A549 (cell line): ENCODE results near the gene HOXD9. TPM values are rescaled to one million over a fixed set of nuclear protein-coding genes. Genes with fewer than 3 reads are reported as not detected.

Experiments
- ATAC-seq, 2 experiments: fragments of 200-7000 bp in 1 of 2; fragments of >200 bp in 1 of 2; cut with Nextera tagmentation in 1 of 2; cut with Tn5 transposase in 1 of 2; 3 replicates each; pipeline versions ENCODE4 v1.8.0 to v1.9.1; 2018 to 2020; ENCODE audit warnings: mild to moderate bottlenecking in 1 of 2, moderate library complexity in 1 of 2
- CTCF ChIA-PET: fragments of 300-600 bp; sonication (Branson Sonifier 250); formaldehyde crosslinking; extraction: SDS; loops from one replicate; lab custom pipeline; 2021; ENCODE audit warnings: antibody characterized with exemption, inconsistent platforms; lab: Yijun Ruan, JAX
- POLR2A ChIA-PET: fragments of 350-600 bp; formaldehyde crosslinking; extraction: SDS; loops from one replicate; lab custom pipeline; 2021; ENCODE audit warnings: antibody characterized with exemption, inconsistent platforms; lab: Yijun Ruan, JAX
- DNase-seq, 2 experiments: peaks; one replicate each; pipeline versions ENCODE4 v3.0.0 to v3.0.0-alpha.2; 2011 to 2016; ENCODE audit warnings: low read depth in 1 of 2, low spot score in 1 of 2
- FAIRE-seq: peaks from 2 replicates; lab custom pipeline; 2011; peaks lifted over from hg19 to GRCh38; lab: Jason Lieb, UNC
- H3K27ac ChIP-seq, 2 experiments: fragments of >200 bp; sonication (Bioruptor Twin); formaldehyde crosslinking; 3 replicates each; pipeline ENCODE4 v1.5.1; 2016 to 2017
- H3K4me1 ChIP-seq: fragments of >200 bp; sonication (Bioruptor Twin); formaldehyde crosslinking; 3 replicates; pipeline ENCODE4 v1.6.1; 2016
- H3K4me2 ChIP-seq: fragments of >200 bp; sonication (Bioruptor Twin); formaldehyde crosslinking; 3 replicates; pipeline ENCODE4 v1.6.1; 2016
- H3K4me3 ChIP-seq: fragments of >200 bp; sonication (Bioruptor Twin); formaldehyde crosslinking; 3 replicates; pipeline ENCODE4 v1.5.1; 2016
- H3K9me3 ChIP-seq: fragments of >200 bp; sonication (Bioruptor Twin); formaldehyde crosslinking; 3 replicates; pipeline ENCODE4 v1.6.1; 2016
- BCL3 ChIP-seq: fragments of >200 bp; sonication (Bioruptor Twin); formaldehyde crosslinking; IDR thresholded peaks from 3 replicates; pipeline ENCODE4 v1.6.1; 2016
- CBX8 ChIP-seq: fragments of 200-600 bp; sonication (generic); IDR thresholded peaks from 2 replicates; pipeline ENCODE4 v1.6.1; 2016
- CEBPB ChIP-seq, 2 experiments: fragments of >200 bp in 1 of 2; sonication (Bioruptor Twin) in 1 of 2; formaldehyde crosslinking in 1 of 2; IDR thresholded peaks; 2 replicates each; pipeline ENCODE4 v1.6.1; 2012 to 2016
- CTCF ChIP-seq: fragments of >200 bp; sonication (Bioruptor Twin); formaldehyde crosslinking; IDR thresholded peaks from 3 replicates; pipeline ENCODE4 v1.5.1; 2016
- FOSL2 ChIP-seq, 2 experiments: fragments of 450-650 bp in 1 of 2; fragments of >200 bp in 1 of 2; sonication (Bioruptor Twin) in 1 of 2; formaldehyde crosslinking; IDR thresholded peaks; 2 replicates each; pipeline versions ENCODE4 v1.5.0 to v1.6.1; 2016 to 2020; ENCODE audit warnings: mild to moderate bottlenecking in 1 of 2, moderate library complexity in 1 of 2
- FOXS1 ChIP-seq: fragments of 250-450 bp; sonication (Bioruptor Pico); IDR thresholded peaks from 2 replicates; pipeline ENCODE4 v1.5.0; 2020; ENCODE audit warnings: mild to moderate bottlenecking, moderate library complexity
- GATA3 ChIP-seq: IDR thresholded peaks from 2 replicates; pipeline ENCODE4 v1.6.1; 2012; ENCODE audit warnings: borderline replicate concordance
- HES2 ChIP-seq: fragments of >200 bp; sonication (Bioruptor Twin); formaldehyde crosslinking; IDR thresholded peaks from 2 replicates; pipeline ENCODE4 v1.6.1; 2016
- HOXA7 ChIP-seq: fragments of 250-450 bp; sonication (Bioruptor Pico); IDR thresholded peaks from 2 replicates; pipeline ENCODE4 v1.5.0; 2020; ENCODE audit warnings: mild to moderate bottlenecking, moderate library complexity
- HOXB5 ChIP-seq: fragments of 250-450 bp; sonication (Bioruptor Pico); IDR thresholded peaks from 2 replicates; pipeline ENCODE4 v1.5.0; 2020; ENCODE audit warnings: mild to moderate bottlenecking, moderate library complexity
- JUN ChIP-seq, 2 experiments: fragments of >200 bp; sonication (Bioruptor Twin); formaldehyde crosslinking; IDR thresholded peaks; 2 replicates in 1 of 2; 3 replicates in 1 of 2; pipeline ENCODE4 v1.6.1; 2016 to 2017
- JUNB ChIP-seq: fragments of >200 bp; sonication (Bioruptor Twin); formaldehyde crosslinking; IDR thresholded peaks from 2 replicates; pipeline ENCODE4 v1.6.1; 2016
- MAX ChIP-seq: IDR thresholded peaks from 2 replicates; pipeline ENCODE4 v1.6.1; 2012
- MYC ChIP-seq: IDR thresholded peaks from 2 replicates; pipeline ENCODE4 v1.6.1; 2012; ENCODE audit warnings: mild to moderate bottlenecking, inconsistent platforms, low read length, improper control_type of control experiment, borderline replicate concordance
- PHF8 ChIP-seq: fragments of 200-600 bp; sonication (generic); IDR thresholded peaks from 2 replicates; pipeline ENCODE4 v1.6.1; 2016; ENCODE audit warnings: low read depth, mild to moderate bottlenecking, antibody characterized with exemption, moderate library complexity, borderline replicate concordance
- TFCP2L1 ChIP-seq: fragments of 250-450 bp; sonication (Bioruptor Pico); IDR thresholded peaks from 2 replicates; pipeline ENCODE4 v1.5.0; 2021; ENCODE audit warnings: mild to moderate bottlenecking
- ZC3H11A ChIP-seq: fragments of 450-650 bp; IDR thresholded peaks from 2 replicates; pipeline ENCODE4 v1.6.1; 2014; ENCODE audit warnings: antibody characterized with exemption, mild to moderate bottlenecking
- WGBS: methylation state at CpG from one replicate; pipeline ENCODE4 v1.1.6; 2017; ENCODE audit errors: missing lambda C conversion rate; 5-methylcytosine and 5-hydroxymethylcytosine counted together
- polyA plus RNA-seq, 4 experiments: library from polyadenylated mRNA; depleted of rRNA in 3 of 4; stranded (reverse); fragments of >200 nt; fragmentation: RNase III in 1 of 4; extraction: RNeasy Plus Mini Kit Qiagen cat#74134 plus additional on column Dnase treatment in 1 of 4; gene quantifications; 2 replicates in 3 of 4; 3 replicates in 1 of 4; pipeline ENCODE4 v1.2.3, GENCODE V29; 2011 to 2017
- TF ChIP-seq, protein P1 (sequence below): fragments of 250-450 bp; sonication (Bioruptor Pico); IDR thresholded peaks from 2 replicates; pipeline ENCODE4 v1.5.0; 2021; ENCODE audit warnings: mild to moderate bottlenecking, moderate library complexity, borderline replicate concordance
- TF ChIP-seq, protein P2 (sequence below): fragments of 150-350 bp; IDR thresholded peaks from 2 replicates; pipeline ENCODE4 v1.6.1; 2014; ENCODE audit warnings: low read depth, mild to moderate bottlenecking, low read length

The HOXD9 gene
- polyA plus RNA-seq, 2 of the 4 experiments (the other 2 are of a cell fraction), result 0.45 to 1.0 TPM

DNA sequence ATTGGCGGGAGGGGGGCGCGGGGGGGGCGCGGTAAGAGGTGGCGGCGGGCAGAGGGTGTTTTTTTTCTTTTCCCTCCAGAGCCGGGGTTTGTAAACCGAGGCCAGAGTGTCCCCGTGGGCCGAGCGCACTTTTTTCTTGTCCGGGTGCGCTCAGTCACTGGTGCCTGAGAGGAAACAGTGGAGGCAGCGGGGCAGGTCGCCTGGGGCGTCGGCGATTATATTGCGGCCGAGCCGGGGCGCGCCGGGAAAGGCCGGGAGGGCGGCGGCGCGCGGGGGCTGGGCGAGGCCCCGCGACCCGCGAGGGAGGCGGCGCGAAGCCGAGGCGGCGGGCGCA is 7.3 kb downstream of the HOXD9 start:
- ChIA-PET CTCF (interaction anchor here (1.0 to 9.5 kb wide), 7 partner anchors 8 to 685 kb away, joined by 3 to 139 read pairs (median 6); no protein-coding TSS in a partner anchor), POLR2A (interaction anchor here (1.2 kb wide), 1 partner anchor 140 kb away, joined by 3 read pairs; the partner anchor contains the start of gene MTX2)
- H3K27ac ChIP-seq, result peak overlapping the region; percentile 88 to 94
- ATAC-seq, result peak in 1 of 2 experiments; percentile 52; a peak in 4 of 6 replicates
- H3K9me3 ChIP-seq, result no peaks in the 10 kb centered on the region
- peak overlapping the region; percentile 85 for H3K4me2 ChIP-seq
- H3K4me1 ChIP-seq, result peaks cover 3% of the 10 kb centered on the region; the same call in 1 of the 3 replicates
- no peak for TF ChIP-seq FOXS1 (CRISPR knock-in tag)
- TF ChIP-seq TFCP2L1 (CRISPR knock-in tag), result no peak
- TF ChIP-seq HOXA7 (CRISPR knock-in tag), result no peak
- DNase-seq, result no peak
- H3K4me3 ChIP-seq, result peak overlapping the region; percentile 81
- FAIRE-seq, result no peak
- WGBS, result 60% methylated on average over 37 of the region's 43 CpGs

GRCh38 chr2:176130147-176130956 is 7.8 kb downstream of the HOXD9 start:
- TF ChIP-seq CTCF, result peak; percentile 11; the same call in 2 of the 3 replicates
- peak; percentile 35; the same call in 1 of the 2 replicates for TF ChIP-seq MAX
- peak in 1 of 2 experiments; percentile 30; a peak in 1 of 5 replicates for TF ChIP-seq JUN (IDR thresholded peaks at IDR 0.05)
- TF ChIP-seq HES2, result no peak
- TF ChIP-seq ZC3H11A, result no peak
- TF ChIP-seq PHF8, result peak; percentile 45; the same call in 1 of the 2 replicates
- TF ChIP-seq, all 56 proteins: peak for 4
- DNase-seq (peak; percentile 34 to 59), FAIRE-seq (no peak), ATAC-seq (peak; percentile 71 to 77)
- H3K9me3 ChIP-seq, result no peaks in the 10 kb centered on the region
- POLR2A ChIA-PET, result no interaction called here
- H3K4me1 ChIP-seq, result peaks cover 8% of the 10 kb centered on the region; the same call in 2 of the 3 replicates
- 54% methylated on average over 10 of the region's 100 CpGs for WGBS
- CTCF ChIA-PET, result interaction anchor here (0.8 to 9.5 kb wide), 13 partner anchors 9 to 1026 kb away, joined by 3 to 139 read pairs (median 3); no protein-coding TSS in a partner anchor
- peak overlapping the region; percentile 88 to 94 for H3K27ac ChIP-seq
- H3K4me3 ChIP-seq, result peak overlapping the region; percentile 81
- peak overlapping the region; percentile 85 for H3K4me2 ChIP-seq

DNA sequence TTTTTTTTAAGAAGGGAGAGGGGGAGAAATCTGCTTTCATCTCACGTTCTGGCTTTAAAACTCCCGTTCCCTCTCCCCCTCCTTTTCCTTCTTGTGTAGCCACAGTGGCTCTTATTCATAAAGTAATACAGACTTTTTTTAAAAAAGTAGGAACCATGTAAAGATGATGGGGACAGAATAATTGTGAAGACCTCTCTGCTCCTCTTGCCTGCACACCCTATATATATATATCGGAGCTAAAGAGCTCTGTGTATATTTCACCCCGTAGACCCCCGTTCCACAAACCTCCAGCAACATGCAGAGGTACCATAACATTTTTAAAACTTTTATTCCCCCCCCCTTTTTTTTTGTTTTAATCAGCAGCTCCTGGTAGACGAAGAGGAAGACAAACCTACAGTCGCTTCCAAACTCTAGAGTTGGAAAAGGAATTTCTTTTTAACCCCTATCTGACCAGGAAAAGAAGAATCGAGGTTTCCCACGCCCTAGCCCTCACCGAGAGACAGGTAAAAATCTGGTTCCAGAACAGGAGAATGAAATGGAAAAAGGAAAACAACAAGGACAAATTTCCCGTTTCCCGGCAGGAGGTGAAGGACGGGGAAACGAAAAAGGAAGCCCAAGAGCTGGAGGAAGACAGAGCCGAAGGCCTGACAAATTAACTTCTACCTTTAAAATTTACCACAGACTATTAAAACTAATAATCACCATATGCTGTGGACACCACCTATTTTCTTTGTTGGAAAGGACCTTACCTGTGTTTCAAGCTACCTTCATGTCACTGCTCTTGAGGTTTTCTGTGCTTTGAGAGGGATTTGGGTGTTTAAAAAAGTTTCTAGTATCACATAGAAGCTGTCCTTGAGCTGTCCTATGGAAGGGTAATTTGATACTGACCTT is 8.7 kb downstream of the HOXD9 start:
- H3K4me1 ChIP-seq, result peaks cover 10% of the 10 kb centered on the region; the same call in 2 of the 3 replicates
- FAIRE-seq (no peak), ATAC-seq (no peak), DNase-seq (no peak)
- peak overlapping the region; percentile 81 for H3K4me3 ChIP-seq
- no peak for TF ChIP-seq FOXS1 (CRISPR knock-in tag)
- no peak for TF ChIP-seq GATA3
- TF ChIP-seq, protein P1, sequence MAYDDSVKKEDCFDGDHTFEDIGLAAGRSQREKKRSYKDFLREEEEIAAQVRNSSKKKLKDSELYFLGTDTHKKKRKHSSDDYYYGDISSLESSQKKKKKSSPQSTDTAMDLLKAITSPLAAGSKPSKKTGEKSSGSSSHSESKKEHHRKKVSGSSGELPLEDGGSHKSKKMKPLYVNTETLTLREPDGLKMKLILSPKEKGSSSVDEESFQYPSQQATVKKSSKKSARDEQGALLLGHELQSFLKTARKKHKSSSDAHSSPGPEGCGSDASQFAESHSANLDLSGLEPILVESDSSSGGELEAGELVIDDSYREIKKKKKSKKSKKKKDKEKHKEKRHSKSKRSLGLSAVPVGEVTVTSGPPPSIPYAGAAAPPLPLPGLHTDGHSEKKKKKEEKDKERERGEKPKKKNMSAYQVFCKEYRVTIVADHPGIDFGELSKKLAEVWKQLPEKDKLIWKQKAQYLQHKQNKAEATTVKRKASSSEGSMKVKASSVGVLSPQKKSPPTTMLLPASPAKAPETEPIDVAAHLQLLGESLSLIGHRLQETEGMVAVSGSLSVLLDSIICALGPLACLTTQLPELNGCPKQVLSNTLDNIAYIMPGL (CRISPR knock-in tag), result no peak
- TF ChIP-seq, protein P2, sequence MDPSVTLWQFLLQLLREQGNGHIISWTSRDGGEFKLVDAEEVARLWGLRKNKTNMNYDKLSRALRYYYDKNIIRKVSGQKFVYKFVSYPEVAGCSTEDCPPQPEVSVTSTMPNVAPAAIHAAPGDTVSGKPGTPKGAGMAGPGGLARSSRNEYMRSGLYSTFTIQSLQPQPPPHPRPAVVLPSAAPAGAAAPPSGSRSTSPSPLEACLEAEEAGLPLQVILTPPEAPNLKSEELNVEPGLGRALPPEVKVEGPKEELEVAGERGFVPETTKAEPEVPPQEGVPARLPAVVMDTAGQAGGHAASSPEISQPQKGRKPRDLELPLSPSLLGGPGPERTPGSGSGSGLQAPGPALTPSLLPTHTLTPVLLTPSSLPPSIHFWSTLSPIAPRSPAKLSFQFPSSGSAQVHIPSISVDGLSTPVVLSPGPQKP, result no peak
- no peak for TF ChIP-seq JUNB
- TF ChIP-seq TFCP2L1 (CRISPR knock-in tag), result no peak
- no peak for TF ChIP-seq CEBPB (IDR thresholded peaks at IDR 0.05)
- TF ChIP-seq CBX8, result no peak
- TF ChIP-seq FOSL2 (IDR thresholded peaks at IDR 0.05), result no peak
- no peak for TF ChIP-seq FOSL2 (CRISPR knock-in tag; IDR thresholded peaks at IDR 0.05)
- TF ChIP-seq HOXB5 (CRISPR knock-in tag), result no peak
- TF ChIP-seq BCL3, result no peak
- no peak for TF ChIP-seq MYC
- TF ChIP-seq, all 56 proteins: peak for 0
- 79% methylated on average over 15 of the region's 15 CpGs for WGBS
- ChIA-PET POLR2A (no interaction called here), CTCF (interaction anchor here (0.8 to 9.5 kb wide), 13 partner anchors 8 to 1025 kb away, joined by 3 to 139 read pairs (median 3); no protein-coding TSS in a partner anchor)
- no peaks in the 10 kb centered on the region for H3K9me3 ChIP-seq
- H3K4me2 ChIP-seq, result peak overlapping the region; percentile 85
- H3K27ac ChIP-seq, result peak overlapping the region; percentile 88 to 94
